8988T (cell line): Measurements from ENCODE around the gene ZC3H15.
"Not testable (repeated sequence)": the region's sequence is repeated elsewhere in the genome, so short reads cannot be mapped to it uniquely, and the experiment has no call there.

ENCODE experiments used
- DNase-seq: peaks from one replicate; pipeline ENCODE4 v3.0.0; 2011

The ZC3H15 gene

GRCh38 chr2:186496401-186496800, 10.3 kb downstream of the ZC3H15 start:
- no peak for DNase-seq

- DNase-seq = no peak
These were observed 11.9 kb downstream of the ZC3H15 start for GRCh38 chr2:186497928-186498327.

- no peak for DNase-seq
These were observed 12.8 kb downstream of the ZC3H15 start for GRCh38 chr2:186498834-186499233.

- no peak for DNase-seq
These were observed 18.0 kb downstream of the ZC3H15 start for GRCh38 chr2:186503827-186504606.

- no peak for DNase-seq
These were observed 22.2 kb downstream of the ZC3H15 start for GRCh38 chr2:186508263-186508662.

- no peak for DNase-seq
These were observed 29.3 kb downstream of the ZC3H15 start for GRCh38 chr2:186515376-186515775.

- no peak for DNase-seq
These were observed 30.3 kb downstream of the ZC3H15 start for GRCh38 chr2:186516396-186516795.

- no peak for DNase-seq
These were observed 31.0 kb downstream of the ZC3H15 start for GRCh38 chr2:186517090-186517489.

GRCh38 chr2:186518291-186518690, 32.2 kb downstream of the ZC3H15 start:
- DNase-seq = no peak

- no peak for DNase-seq
These were observed 32.9 kb downstream of the ZC3H15 start for GRCh38 chr2:186518945-186519344.

GRCh38 chr2:186521570-186522153, 35.6 kb downstream of the ZC3H15 start:
- not testable (repeated sequence) for DNase-seq

GRCh38 chr2:186522450-186522849, 36.4 kb downstream of the ZC3H15 start:
- DNase-seq = no peak

- no peak for DNase-seq
These were observed 37.7 kb downstream of the ZC3H15 start for GRCh38 chr2:186523791-186524190.

- no peak for DNase-seq
These were observed 40.2 kb downstream of the ZC3H15 start for GRCh38 chr2:186526281-186526680.

GRCh38 chr2:186530314-186530713, 44.3 kb downstream of the ZC3H15 start:
- no peak for DNase-seq

GRCh38 chr2:186531257-186531775, 45.3 kb downstream of the ZC3H15 start:
- no peak for DNase-seq

- DNase-seq = no peak
These were observed 46.8 kb downstream of the ZC3H15 start for GRCh38 chr2:186532891-186533290.

- no peak for DNase-seq
These were observed 47.7 kb downstream of the ZC3H15 start for GRCh38 chr2:186533717-186534116.

GRCh38 chr2:186534406-186534805, 48.3 kb downstream of the ZC3H15 start:
- no peak for DNase-seq

- DNase-seq = no peak
These were observed 49.8 kb downstream of the ZC3H15 start for GRCh38 chr2:186535861-186536260.

GRCh38 chr2:186537019-186537418, 51.0 kb downstream of the ZC3H15 start:
- DNase-seq = no peak

- DNase-seq = no peak
These were observed 54.9 kb downstream of the ZC3H15 start for GRCh38 chr2:186540941-186541340.

- DNase-seq = no peak
These were observed 55.9 kb downstream of the ZC3H15 start for GRCh38 chr2:186542002-186542401.

GRCh38 chr2:186543561-186544131, 57.6 kb downstream of the ZC3H15 start:
- DNase-seq = no peak
